ENCODE data around the gene NETO2. TPM values are rescaled to one million over a fixed set of nuclear protein-coding genes. Genes with fewer than 3 reads are reported as not detected.
"Not testable (repeated sequence)": the region's sequence is repeated elsewhere in the genome, so short reads cannot be mapped to it uniquely, and the experiment has no call there.

Gene NETO2
- total and polyA plus RNA-seq, 4 donors = 0.20 to 1.6 (median 0.37) TPM

DNA sequence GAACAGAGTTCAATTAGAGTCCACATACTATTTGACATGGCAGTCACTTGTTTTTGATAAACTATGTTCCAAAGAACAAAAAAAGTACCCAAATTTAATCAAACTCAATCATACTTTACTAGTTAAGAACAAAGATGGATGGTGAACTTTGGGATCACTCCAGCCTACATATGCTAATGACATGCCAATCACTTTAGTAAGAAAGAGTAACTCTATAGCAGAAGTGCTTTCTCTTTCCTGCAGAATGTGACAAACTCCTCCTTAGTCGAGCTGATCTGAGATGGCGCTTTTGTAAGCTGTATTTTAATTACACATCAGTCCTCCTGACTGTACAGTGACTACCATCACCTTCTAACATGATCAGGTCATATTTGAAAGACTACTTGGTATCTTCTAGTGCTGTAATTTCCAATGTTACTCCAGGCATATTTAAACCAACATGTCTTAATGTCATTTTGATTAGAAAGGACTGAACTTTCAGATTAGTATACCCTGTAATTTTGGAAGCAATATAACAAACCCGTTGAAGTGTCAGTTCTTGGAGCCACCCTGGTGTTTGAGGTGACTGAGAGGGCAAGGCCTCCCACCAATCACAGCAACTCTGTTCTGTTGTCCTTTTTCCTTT lies 4.1 kb downstream of the NETO2 start (continued):
- TF ChIP-seq, protein P1, sequence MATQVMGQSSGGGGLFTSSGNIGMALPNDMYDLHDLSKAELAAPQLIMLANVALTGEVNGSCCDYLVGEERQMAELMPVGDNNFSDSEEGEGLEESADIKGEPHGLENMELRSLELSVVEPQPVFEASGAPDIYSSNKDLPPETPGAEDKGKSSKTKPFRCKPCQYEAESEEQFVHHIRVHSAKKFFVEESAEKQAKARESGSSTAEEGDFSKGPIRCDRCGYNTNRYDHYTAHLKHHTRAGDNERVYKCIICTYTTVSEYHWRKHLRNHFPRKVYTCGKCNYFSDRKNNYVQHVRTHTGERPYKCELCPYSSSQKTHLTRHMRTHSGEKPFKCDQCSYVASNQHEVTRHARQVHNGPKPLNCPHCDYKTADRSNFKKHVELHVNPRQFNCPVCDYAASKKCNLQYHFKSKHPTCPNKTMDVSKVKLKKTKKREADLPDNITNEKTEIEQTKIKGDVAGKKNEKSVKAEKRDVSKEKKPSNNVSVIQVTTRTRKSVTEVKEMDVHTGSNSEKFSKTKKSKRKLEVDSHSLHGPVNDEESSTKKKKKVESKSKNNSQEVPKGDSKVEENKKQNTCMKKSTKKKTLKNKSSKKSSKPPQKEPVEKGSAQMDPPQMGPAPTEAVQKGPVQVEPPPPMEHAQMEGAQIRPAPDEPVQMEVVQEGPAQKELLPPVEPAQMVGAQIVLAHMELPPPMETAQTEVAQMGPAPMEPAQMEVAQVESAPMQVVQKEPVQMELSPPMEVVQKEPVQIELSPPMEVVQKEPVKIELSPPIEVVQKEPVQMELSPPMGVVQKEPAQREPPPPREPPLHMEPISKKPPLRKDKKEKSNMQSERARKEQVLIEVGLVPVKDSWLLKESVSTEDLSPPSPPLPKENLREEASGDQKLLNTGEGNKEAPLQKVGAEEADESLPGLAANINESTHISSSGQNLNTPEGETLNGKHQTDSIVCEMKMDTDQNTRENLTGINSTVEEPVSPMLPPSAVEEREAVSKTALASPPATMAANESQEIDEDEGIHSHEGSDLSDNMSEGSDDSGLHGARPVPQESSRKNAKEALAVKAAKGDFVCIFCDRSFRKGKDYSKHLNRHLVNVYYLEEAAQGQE (IDR thresholded peaks at IDR 0.05) = no peak
- TF ChIP-seq HNF4G (IDR thresholded peaks at IDR 0.05) = no peak

DNA sequence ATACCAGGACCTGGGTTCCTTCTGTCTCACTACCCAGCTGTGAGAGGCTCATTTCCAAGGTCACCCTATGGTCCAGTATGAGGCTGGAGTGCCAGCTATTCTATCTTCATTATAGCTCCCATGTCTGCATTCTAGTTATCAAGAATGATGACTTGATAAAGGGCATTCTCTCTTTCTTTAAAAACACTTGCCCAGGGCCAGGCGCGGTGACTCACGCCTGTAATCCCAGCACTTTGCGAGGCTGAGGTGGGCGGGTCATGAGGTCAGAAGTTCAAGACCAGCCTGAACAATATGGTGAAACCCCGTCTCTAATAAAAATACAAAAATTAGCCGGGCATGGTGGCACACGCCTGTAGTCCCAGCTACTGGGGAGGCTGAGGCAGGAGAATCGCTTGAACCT lies 5.8 kb downstream of the NETO2 start:
- not testable (repeated sequence) for H3K9me3 ChIP-seq (ENCODE audit: control insufficient read depth in 4 of 4, low read length in 3 of 4); H3K36me3 ChIP-seq (ENCODE audit: control insufficient read depth in 4 of 4, insufficient read depth in 3 of 4, low read depth in 1 of 4, low read length in 3 of 4); DNase-seq (ENCODE audit: low spot score); H3K9ac ChIP-seq (ENCODE audit: low read depth in 1 of 2, low read length in 2 of 2); H3K27me3 ChIP-seq (ENCODE audit: control insufficient read depth in 4 of 4, insufficient read depth in 4 of 4, low read length in 3 of 4); H3K4me3 ChIP-seq (ENCODE audit: low read depth in 1 of 3, low read length in 3 of 3); H3K27ac ChIP-seq (ENCODE audit: low read depth in 1 of 2, low read length in 2 of 2)
- H3K4me1 ChIP-seq (ENCODE audit: control insufficient read depth in 4 of 4, insufficient read depth in 4 of 4, low read length in 3 of 4) = peaks cover 5 to 12% (median 11%) of the 10 kb centered on the region in 4 donors
- 89% methylated on average over 9 of the region's 9 CpGs for WGBS

DNA sequence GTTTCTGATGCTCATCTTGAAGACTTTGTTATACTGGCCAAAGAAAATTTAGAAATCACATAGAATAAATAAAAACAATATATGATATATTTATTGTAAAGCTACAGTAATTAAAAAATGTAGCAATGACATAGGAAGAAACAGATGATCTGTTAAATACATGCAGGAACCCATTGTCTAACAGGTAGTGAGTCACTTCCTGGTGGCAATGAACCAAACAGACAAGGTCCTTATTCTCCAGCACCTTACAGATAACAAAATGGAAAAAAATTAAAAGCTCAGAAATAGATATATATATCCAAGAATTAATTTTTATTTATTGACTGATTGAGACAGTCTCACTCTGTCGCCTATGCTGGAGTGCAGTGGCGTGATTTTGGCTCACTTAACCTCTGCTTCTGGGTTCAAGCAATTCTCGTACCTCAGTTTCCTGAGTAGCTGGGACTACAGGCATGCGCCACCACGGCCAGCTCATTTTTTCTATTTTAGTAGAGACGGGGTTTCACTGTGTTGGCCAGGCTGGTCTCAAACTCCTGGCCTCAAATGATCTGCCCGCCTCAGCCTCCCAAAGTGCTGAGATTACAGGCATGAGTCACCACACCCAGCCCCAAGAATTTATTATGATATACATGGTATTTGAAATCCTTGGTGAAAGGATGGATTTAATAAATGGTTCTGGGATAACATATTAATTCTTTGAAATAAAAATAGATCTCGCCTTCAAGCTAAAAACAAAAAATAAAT lies 7.5 kb downstream of the NETO2 start:
- Histone ChIP-seq H3K36me3 (ENCODE audit: control insufficient read depth in 4 of 4, insufficient read depth in 3 of 4, low read depth in 1 of 4, low read length in 3 of 4) (no peaks in the 10 kb centered on the region), H3K9me3 (ENCODE audit: control insufficient read depth in 4 of 4, low read length in 3 of 4) (no peaks in the 10 kb centered on the region), H3K4me3 (ENCODE audit: low read depth in 1 of 3, low read length in 3 of 3) (no peak overlapping the region), H3K9ac (ENCODE audit: low read depth in 1 of 2, low read length in 2 of 2) (no peak overlapping the region), H3K27ac (ENCODE audit: low read depth in 1 of 2, low read length in 2 of 2) (no peak overlapping the region), H3K27me3 (ENCODE audit: control insufficient read depth in 4 of 4, insufficient read depth in 4 of 4, low read length in 3 of 4) (no peaks in the 10 kb centered on the region), H3K4me1 (ENCODE audit: control insufficient read depth in 4 of 4, insufficient read depth in 4 of 4, low read length in 3 of 4) (no peaks in the 10 kb centered on the region)
- WGBS = 82% methylated on average over 8 of the region's 8 CpGs
- TF ChIP-seq FOXA2 (IDR thresholded peaks at IDR 0.05) = no peak
- TF ChIP-seq, protein P2, sequence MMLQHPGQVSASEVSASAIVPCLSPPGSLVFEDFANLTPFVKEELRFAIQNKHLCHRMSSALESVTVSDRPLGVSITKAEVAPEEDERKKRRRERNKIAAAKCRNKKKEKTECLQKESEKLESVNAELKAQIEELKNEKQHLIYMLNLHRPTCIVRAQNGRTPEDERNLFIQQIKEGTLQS (IDR thresholded peaks at IDR 0.05) = no peak
- TF ChIP-seq, protein P3, sequence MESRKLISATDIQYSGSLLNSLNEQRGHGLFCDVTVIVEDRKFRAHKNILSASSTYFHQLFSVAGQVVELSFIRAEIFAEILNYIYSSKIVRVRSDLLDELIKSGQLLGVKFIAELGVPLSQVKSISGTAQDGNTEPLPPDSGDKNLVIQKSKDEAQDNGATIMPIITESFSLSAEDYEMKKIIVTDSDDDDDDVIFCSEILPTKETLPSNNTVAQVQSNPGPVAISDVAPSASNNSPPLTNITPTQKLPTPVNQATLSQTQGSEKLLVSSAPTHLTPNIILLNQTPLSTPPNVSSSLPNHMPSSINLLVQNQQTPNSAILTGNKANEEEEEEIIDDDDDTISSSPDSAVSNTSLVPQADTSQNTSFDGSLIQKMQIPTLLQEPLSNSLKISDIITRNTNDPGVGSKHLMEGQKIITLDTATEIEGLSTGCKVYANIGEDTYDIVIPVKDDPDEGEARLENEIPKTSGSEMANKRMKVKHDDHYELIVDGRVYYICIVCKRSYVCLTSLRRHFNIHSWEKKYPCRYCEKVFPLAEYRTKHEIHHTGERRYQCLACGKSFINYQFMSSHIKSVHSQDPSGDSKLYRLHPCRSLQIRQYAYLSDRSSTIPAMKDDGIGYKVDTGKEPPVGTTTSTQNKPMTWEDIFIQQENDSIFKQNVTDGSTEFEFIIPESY (IDR thresholded peaks at IDR 0.05) = no peak
- TF ChIP-seq, protein P4, sequence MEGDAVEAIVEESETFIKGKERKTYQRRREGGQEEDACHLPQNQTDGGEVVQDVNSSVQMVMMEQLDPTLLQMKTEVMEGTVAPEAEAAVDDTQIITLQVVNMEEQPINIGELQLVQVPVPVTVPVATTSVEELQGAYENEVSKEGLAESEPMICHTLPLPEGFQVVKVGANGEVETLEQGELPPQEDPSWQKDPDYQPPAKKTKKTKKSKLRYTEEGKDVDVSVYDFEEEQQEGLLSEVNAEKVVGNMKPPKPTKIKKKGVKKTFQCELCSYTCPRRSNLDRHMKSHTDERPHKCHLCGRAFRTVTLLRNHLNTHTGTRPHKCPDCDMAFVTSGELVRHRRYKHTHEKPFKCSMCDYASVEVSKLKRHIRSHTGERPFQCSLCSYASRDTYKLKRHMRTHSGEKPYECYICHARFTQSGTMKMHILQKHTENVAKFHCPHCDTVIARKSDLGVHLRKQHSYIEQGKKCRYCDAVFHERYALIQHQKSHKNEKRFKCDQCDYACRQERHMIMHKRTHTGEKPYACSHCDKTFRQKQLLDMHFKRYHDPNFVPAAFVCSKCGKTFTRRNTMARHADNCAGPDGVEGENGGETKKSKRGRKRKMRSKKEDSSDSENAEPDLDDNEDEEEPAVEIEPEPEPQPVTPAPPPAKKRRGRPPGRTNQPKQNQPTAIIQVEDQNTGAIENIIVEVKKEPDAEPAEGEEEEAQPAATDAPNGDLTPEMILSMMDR (IDR thresholded peaks at IDR 0.05; ENCODE audit: low read depth, low read length, missing input control) = no peak
- TF ChIP-seq RXRA (IDR thresholded peaks at IDR 0.05) = no peak
- TF ChIP-seq, protein P5, sequence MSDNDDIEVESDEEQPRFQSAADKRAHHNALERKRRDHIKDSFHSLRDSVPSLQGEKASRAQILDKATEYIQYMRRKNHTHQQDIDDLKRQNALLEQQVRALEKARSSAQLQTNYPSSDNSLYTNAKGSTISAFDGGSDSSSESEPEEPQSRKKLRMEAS (IDR thresholded peaks at IDR 0.05) = no peak
- no peak for TF ChIP-seq NR2F2 (IDR thresholded peaks at IDR 0.05)
- no peak for TF ChIP-seq TAF1 (conservative IDR thresholded peaks at IDR 0.05)
- TF ChIP-seq EGR1 (IDR thresholded peaks at IDR 0.05; ENCODE audit: low read depth in 2 of 2) = no peak
- TF ChIP-seq SP1 (IDR thresholded peaks at IDR 0.05) = no peak
- TF ChIP-seq YY1 (IDR thresholded peaks at IDR 0.05) = no peak
- TF ChIP-seq GABPA (IDR thresholded peaks at IDR 0.05 in 1 of 2, conservative IDR thresholded peaks at IDR 0.05 in 1 of 2) = no peak
- no peak for TF ChIP-seq HNF4A (conservative IDR thresholded peaks at IDR 0.05)
- no peak for TF ChIP-seq HNF4G (IDR thresholded peaks at IDR 0.05)
- DNase-seq (ENCODE audit: low spot score) = no peak
